UCSD-AML1 (cell line): Measurements from ENCODE around the gene ADK.
"Not testable (repeated sequence)": the region's sequence is repeated elsewhere in the genome, so short reads cannot be mapped to it uniquely, and the experiment has no call there.

Experiments used
- DNase-seq: peaks from one replicate; lab custom pipeline; 2025; ENCODE audit not compliant: unreplicated experiment; lab: John Stamatoyannopoulos, UW

The ADK gene

GRCh38 chr10:74145133-74145532, 5.9 kb upstream of the ADK start:
- no peak for DNase-seq

DNA sequence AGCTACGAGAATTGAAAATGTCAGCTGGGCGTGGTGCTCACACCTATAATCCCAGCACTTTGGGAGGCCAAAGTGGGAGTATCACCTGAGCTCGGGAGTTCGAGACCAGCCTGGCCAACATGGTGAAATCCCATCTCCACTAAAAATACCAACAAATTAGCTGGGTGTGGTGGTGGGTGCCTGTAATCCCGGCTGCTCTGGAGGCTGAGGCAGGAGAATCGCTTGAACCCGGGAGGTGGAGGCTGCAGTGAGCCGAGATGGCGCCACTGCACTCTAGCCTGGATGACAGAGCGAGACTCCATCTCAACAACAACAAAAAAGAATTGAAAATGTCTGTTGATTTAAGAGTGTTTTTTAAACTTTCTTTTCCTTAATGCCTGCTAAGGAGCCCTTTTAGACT, 4.0 kb upstream of the ADK start:
- not testable (repeated sequence) for DNase-seq

GRCh38 chr10:74150204-74150989, 624 bp upstream of the ADK start, which contains the start of gene AP3M1:
Gene AP3M1 (minus strand): TSS chr10:74150828. CDS start chr10:74138379, 12,449 bp downstream.
- peak; percentile 86 for DNase-seq

DNA sequence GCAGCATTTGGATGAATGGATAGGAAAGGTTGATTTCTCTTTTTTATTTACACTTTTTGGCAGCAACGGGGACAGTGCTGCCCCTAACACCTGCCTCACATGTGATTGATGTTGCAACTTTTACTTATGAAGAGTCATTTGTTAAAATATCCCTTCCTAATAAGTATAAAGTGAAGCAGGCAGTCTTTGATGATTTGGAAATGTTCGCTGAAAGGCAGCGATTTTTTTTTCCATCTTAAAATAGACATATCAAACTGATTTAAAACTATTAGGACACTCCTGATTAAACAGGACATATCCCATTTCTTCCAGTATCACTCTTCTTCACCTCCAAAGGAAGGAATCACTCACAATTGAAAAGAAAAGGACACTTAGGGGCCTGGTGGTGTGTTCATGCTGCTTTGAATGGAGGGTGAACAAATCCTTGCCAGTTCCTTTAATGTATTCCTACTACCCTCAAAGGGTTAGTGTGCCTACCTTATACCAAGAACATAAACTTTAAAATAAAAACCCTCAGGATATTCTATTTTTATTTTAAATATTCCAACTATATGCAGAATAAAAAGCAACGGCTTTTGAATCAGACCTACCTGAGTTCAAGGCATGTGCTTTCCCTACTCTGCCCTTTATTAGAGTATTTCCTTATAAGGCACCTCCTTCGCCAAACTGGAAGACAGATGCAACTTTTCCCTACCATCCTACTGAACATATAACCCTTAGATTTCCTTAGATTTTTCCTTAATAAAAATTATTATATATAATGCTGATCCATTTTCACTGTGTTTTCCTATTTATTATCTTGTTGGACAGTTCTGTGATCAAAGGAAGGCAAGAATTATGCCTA, 1.1 kb downstream of the ADK start:
- no peak for DNase-seq

DNA sequence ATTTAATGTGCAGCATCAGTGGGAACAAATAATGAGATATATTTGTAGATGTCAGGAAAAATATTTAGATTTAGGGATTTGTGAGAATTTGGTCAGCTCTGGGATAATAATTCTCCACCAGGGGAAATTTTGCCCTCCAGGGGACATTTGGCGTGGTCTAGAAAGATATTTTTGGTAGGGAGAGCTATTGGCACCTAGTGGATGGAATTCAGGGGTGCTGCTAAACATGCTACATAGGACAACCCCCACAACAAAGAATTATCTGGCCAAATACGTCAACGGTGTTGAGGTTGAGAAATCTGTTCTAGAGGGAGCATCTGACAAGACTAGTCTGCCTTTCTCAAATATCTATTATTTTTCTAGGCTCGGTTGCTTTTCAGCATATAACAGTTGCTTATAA, 2.1 kb downstream of the ADK start:
- no peak for DNase-seq

- no peak for DNase-seq
These were observed 2.7 kb downstream of the ADK start for GRCh38 chr10:74153676-74154075.

DNA sequence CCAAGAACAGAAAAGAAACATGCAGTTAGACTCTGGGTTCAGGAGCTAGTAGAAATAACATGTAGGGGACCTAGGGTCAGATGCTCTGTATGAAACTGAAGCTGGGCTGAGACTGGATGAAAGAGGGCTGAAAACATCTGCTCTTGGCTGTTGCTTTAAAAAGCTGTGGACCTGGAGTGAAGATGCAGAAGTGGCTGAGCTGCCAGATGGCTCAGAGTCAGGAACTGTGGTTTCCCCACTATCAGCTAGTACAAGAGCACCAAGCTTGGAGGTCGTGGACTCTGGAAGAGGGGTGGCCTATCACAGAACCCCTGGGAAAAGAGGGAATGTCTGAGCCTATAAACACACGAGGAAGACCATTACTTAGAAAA, 5.9 kb downstream of the ADK start:
- peak; percentile 15 for DNase-seq

DNA sequence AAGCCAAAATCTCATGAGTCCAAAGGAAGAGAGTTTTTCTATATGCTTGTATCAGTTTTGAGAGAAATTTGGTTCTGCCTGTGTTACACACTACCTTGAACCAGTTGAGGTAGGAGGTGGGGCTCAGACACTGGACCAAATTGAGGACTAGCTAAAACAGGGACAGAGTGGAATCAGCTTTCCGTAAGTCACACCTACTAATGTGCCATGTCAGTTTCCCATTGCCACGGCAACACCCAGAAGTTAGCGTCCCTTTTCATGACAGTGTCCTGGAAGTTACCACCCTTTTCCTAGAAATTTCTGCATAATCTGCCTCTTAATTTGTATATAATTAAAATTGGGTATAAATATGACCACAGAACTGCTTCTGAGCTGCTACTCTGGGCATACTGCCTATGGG, 9.0 kb downstream of the ADK start:
- no peak for DNase-seq

DNA sequence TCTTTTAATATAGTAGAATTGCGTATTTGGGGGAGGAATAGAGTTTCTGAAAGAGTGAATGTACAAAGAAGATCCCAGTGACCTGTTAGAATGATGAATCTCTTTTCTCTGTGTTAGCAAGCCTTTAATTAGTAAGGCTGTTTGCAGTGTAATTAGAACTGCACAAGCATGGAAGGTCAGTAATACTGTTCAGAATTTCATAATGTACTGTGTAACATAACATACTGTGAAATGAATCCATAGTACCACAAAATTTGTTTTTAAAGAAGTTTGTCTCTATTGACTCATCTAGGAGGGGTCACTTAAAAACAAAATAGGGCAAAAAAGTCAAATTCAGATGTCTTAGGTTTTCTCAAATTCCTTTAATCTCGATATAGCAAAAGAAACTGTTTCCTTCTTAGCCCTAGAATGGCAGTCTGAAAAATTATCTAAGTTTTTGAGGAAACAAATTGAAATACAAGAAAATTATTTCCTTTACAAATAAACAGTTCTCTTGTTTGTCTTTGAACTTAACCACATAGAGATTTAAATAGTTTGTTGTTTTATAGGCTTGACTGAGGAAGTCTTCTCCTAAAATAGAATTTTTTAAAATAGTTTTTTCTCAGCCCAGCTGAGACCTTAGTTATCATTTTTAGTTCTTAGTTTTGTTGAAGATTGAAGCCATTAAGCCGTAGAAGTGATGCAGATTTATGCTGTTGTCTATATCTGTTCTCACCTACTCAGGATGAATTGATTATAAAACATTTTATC, 12.5 kb downstream of the ADK start:
- no peak for DNase-seq

DNA sequence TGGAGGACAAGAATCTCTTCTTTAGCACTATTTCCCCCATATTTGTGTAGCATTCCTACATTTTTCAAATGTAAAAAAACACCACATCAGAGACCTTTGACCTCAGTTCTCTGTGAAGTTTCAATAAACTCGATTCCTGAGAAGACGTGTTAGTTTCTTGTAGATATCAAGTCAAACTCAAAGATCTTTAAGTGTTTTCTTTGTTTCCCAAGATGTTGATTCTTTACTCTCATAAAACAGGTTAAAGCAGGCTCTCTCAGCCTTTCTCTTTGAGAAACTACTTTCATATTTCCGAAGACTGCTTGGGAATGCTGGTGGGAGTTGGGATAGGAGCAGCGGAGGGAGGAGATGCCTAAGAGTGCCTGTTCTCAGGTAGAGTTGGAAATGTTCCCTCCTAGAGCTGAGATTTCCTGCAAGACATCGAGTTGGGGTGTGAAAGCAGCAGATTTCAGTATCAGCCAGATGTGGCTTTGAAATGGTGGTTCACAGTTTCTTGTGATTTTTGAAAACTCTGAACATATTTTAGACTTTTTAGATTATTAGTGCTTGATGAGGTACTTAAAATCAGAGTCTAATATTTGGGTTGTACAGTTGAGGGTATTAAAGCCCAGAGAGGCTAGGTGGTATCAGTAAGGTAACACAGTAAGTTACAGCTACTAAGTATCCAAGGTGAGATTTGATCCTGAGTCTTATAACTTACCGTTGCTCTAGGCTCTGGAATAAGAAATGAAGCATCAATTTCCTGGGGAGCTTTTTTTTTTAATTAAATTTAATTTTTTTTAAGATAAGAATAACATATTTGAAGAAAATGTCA, 13.9 kb downstream of the ADK start:
- DNase-seq, result no peak

DNA sequence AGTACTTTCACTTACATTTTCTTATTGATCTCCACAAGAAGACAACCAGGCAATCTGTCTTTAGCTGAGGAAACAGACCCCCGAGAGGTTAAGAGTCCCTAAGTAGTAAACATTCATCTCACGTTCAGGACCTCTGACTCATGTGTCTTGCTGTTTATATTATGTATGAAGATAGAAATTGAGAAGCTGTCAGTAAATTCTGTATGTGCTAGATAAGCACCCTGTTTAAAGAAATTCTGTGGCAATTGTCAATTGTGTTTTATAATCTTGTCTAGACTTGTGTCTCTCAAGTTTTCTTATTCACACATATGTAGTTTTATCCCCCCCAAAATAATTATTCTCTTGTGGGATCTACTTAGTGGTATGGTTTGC, 14.5 kb downstream of the ADK start:
- no peak for DNase-seq

DNA sequence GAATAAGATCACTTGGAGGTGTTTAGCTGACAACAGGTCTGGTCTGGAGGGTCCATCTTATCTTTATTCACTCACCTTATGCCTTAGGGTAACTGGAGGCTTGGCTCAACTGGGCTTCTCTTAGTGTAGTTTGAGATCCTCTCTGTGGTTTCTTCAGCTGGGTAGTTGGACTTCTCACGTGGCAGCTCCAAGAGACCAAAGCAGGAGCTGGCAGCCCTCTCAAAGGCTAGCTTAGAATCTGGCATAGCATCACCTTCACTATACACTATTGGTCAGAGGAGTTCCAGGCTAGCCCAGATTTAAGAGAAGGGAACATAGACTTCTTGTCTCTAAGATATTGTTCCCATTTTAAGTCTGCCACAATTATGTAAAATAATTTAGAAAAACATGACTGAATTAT, 16.4 kb downstream of the ADK start:
- DNase-seq, result no peak

GRCh38 chr10:74171625-74172024, 20.6 kb downstream of the ADK start:
- no peak for DNase-seq

DNA sequence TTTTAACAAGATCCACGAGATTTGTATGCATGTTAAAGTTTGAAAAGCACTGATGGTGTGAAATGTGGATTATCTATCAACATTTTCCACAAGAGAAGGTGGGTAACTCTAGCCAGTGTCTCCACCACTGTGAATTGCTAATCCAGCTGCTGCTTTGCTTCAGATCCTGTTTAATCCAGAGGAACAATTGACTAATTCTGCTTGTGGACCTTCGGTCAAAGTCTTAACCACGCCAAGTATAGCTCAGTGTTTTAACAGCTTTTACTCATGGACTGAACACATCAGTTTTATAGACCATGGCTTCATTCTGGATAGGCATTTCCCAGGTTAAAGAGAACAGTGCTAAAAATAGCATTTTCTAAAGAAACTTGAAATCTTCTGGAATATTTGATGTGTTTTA, 23.5 kb downstream of the ADK start:
- no peak for DNase-seq

- no peak for DNase-seq
These were observed 24.7 kb downstream of the ADK start for GRCh38 chr10:74175510-74176379.

GRCh38 chr10:74176380-74177139, 25.5 kb downstream of the ADK start:
- DNase-seq, result peak; percentile 98

DNA sequence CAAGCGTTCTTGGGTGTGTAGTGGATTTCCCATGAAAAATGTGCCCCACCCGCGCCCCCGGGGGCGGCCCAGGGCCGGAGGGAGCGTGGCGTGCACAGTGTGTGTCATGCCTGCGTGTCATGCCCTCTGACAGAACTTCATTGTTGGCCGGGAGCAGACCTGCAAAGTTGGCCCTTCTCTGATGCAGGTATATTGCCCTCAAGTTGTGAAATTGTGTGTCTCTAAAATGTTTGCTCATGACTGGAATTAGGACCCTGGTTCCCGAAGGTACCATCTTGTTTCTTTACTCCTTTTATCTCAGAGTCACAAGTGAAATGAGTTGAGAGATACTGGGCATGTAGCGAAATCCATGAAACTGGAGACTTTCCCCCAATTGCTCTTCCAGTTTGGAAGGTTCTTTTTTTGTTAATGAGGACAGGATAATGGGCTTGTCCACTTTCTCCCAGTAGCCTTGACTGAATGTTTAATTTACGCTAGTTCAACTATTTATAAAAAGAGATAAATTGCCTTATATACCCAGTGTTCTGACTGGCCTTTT, 26.2 kb downstream of the ADK start:
- peak; percentile 62 for DNase-seq

GRCh38 chr10:74178042-74178791, 27.2 kb downstream of the ADK start:
- no peak for DNase-seq
